GM10266 (cell line): ENCODE measurements around the gene NOTCH3.
A peak's percentile ranks its signal among the peaks of the same experiment; 100 is the strongest.

Experiments used
- DNase-seq: peaks from one replicate; pipeline ENCODE4 v3.0.0; 2012; ENCODE audit errors: extremely low spot score
- TF ChIP-seq, protein P1 (sequence below): IDR thresholded peaks from 2 replicates; pipeline ENCODE4 v1.5.1; 2012; ENCODE audit warnings: mild to moderate bottlenecking, low read depth; ENCODE audit not compliant: control insufficient read depth, insufficient read depth; ENCODE audit errors: missing control alignments

Gene NOTCH3

DNA sequence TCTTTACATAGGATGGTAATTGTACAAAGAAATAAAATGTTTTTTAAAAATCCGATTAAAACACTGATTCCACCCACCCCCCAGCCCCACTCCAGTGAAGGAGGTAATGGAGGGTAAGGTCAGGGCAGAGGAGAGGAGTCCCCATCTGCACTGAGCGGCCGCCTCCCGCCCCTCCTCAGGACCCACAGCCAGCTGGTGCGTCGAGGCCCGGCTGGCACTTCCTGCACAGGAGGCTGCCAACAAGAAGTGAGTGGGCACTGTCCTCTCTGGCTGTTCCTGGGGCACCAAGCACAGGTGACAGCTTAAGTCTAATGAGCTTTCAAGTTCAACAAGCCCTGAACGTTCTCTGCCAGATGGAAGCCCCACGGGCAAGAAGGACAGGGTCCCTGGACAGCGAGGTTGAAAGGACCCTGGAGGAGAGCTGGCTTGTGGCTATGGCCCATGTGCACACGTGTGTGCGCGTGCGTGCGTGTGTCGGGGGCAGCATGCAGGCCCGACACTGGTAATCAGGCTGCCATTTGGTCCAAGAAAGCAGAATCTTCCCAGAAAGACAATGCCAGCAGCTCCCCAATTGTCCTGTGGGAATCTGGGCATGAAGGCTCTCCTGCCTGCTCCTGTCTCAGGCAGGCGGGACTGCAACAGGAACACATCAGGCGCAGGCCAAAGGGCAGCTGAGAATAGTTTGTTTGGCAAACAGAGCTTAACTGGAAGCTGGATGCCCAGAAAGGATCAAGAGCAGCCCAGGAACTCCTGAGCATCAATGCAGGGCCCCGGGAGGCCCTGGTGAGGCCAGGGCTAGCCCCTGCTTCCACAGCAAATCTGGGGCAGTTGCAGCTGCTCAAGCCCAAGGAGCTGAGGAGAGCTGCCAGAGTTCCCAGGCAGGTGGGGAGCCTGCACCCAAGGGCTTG, 46.6 kb upstream of the NOTCH3 start:
- TF ChIP-seq, protein P1, sequence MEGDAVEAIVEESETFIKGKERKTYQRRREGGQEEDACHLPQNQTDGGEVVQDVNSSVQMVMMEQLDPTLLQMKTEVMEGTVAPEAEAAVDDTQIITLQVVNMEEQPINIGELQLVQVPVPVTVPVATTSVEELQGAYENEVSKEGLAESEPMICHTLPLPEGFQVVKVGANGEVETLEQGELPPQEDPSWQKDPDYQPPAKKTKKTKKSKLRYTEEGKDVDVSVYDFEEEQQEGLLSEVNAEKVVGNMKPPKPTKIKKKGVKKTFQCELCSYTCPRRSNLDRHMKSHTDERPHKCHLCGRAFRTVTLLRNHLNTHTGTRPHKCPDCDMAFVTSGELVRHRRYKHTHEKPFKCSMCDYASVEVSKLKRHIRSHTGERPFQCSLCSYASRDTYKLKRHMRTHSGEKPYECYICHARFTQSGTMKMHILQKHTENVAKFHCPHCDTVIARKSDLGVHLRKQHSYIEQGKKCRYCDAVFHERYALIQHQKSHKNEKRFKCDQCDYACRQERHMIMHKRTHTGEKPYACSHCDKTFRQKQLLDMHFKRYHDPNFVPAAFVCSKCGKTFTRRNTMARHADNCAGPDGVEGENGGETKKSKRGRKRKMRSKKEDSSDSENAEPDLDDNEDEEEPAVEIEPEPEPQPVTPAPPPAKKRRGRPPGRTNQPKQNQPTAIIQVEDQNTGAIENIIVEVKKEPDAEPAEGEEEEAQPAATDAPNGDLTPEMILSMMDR, result no peak
- no peak for DNase-seq

GRCh38 chr19:15246198-15246481, 45.3 kb upstream of the NOTCH3 start:
- TF ChIP-seq, protein P1, result no peak
- no peak for DNase-seq

- DNase-seq, result no peak
- TF ChIP-seq, protein P1, result no peak
Measured at GRCh38 chr19:15245370-15246197, 44.8 kb upstream of the NOTCH3 start.

GRCh38 chr19:15244808-15245207, 44.0 kb upstream of the NOTCH3 start:
- TF ChIP-seq, protein P1, result no peak
- DNase-seq, result no peak

GRCh38 chr19:15244106-15244803, 43.5 kb upstream of the NOTCH3 start:
- TF ChIP-seq, protein P1, result no peak
- no peak for DNase-seq

DNA sequence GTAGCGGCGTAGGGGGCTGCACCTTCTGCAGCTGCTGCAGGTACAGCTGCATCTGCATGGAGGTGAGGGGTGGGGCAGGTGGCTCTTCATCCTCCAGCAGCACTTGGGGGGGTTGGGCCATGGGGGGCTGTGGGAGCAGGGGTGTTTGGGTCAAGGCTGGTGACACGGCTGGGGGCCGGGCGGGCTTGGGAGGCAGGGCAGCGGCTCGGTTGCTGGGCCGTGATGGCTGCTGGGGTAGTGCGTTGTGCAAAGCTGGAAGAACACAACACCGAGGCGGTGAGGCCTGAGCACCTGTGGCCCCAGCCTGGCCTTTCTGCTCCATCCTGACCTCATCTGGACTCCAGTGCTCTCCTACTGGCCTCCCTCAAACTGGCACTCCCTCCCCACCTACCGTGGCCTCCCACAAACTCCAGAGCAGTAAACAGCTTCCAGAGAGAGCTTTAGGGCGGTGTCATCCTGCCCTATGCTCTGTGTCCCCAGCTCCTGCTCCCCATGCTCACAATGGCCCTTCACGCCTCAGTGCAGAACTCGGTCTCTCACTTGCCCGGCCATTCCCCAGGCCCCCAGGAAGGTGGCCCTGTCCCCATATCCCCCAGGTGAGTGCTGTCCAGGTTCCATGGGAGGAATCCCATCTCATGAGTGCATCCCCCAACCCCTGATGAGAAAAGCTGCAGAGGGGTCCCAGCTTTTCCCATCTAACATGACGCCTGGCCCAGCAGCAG, 42.6 kb upstream of the NOTCH3 start:
- DNase-seq, result peak; percentile 52
- TF ChIP-seq, protein P1, result no peak
